ENCODE data around the gene ATP6V1G2.
"Not testable (repeated sequence)": the region's sequence is repeated elsewhere in the genome, so short reads cannot be mapped to it uniquely, and the experiment has no call there.

ATP6V1G2 gene

DNA sequence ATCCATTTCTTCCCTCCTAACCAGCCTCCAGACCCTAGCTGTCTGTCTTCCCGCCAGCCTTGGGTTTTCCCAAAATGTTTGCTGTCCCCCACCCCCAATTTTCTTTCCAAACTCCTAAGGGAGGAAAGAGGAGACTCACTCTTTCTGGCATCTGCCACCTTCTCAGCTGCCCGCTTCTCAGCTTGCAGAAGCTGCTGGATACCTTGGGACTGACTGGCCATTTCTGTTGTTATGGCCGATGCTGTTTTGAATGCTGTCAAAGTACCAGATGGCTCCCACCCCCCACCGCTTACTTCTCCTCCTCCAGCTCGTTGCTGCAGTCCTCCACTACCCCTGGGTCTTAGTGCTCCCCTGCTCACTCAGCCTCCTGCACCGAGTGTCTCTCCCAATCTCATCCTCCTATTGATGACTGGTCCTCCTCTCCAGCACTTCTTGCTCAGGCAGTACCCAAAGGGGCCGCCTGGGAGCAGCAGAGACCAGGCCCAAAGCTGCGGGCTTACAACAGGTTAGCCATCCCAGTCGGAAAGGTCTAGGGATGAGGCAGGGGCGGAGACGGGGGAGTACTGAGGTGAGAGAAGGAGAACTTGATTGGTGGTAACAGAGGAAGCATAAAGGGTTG is at the start of gene ATP6V1G2:
ATP6V1G2 (minus strand) TSS at position 270 of the 619 bp plus-strand sequence; CDS start at position 221, 49 bp downstream.
- DNase-seq: peak; percentile 84

DNA sequence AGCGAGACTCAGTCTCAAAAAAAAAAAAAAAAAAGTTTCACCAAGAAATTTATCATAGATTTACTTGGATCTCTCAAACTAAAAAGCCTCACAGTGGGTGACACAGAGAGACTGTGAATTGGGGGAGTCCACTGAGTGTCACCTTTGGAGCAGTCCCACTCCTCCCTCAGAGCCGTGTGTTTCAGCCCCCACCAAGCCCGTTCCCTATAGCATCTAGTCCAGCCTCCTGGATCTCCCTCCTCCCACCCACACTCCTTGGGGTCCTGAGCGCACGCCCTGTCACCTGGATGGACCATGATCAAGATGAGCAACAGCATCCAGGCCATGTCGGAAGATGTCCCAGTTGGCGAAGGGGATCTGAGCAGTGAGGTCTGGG is 46.0 kb upstream of the ATP6V1G2 start:
- no peak for DNase-seq

DNA sequence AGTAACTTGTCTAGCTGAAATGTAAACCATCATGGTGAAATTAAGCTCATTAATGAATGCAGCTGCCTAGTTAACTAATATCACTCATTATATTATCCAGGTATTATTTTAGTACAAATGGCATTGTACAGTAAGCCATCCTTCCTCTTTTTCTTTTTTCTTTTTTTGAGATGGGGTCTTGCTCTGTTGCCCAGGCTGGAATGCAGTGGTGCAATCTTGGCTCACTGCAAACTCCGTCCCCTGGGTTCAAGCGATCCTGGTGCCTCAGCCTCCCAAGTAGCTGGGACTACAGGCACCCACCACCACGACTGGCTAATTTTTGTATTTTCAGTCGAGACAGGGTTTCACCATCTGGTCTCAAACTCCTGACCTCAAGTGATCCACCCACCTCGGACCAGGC is 44.3 kb upstream of the ATP6V1G2 start:
- DNase-seq: not testable (repeated sequence)

- DNase-seq: no peak
These were observed 42.7 kb upstream of the ATP6V1G2 start for GRCh38 chr6:31588871-31589650.

DNA sequence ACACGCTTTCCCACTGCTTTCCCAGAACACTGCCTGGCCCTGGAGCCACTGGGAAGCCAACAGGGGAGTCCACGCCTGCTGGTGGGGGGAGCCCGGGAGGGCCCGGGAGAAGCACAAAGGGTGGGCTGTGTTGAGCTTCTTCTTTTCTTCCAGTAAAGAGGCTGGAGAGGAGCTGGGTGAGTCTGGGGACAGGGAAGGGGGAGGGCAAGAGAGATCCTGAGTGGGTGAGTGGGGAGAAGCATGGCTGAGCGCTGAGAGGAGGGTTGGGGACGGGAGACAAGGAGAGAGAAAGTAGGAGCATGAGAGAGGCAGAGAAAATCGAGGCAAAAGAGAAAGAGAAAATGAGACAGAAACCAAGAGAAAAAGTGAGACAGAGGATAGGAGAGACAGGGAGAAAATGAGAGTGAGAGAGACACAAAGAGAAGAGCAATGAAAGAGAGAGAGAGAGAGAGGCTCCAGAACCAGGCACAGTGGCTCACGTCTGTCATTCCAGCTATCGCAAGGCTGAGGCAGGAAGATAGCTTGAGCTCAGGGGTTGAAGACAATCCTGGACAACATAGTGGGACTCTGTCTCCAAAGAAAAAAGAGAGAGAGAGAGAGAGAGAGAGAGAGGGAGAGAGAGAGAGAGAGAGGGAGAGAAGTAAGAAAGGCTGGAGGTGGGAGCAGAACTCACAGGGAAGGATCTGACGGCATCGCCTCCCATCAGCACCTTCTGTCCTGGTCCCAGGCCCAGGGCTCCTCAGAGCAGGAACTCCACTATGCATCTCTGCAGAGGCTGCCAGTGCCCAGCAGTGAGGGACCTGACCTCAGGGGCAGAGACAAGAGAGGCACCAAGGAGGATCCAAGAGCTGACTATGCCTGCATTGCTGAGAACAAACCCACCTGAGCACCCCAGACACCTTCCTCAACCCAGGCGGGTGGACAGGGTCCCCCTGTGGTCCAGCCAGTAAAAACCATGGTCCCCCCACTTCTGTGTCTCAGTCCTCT is 41.7 kb upstream of the ATP6V1G2 start:
- no peak for DNase-seq

DNA sequence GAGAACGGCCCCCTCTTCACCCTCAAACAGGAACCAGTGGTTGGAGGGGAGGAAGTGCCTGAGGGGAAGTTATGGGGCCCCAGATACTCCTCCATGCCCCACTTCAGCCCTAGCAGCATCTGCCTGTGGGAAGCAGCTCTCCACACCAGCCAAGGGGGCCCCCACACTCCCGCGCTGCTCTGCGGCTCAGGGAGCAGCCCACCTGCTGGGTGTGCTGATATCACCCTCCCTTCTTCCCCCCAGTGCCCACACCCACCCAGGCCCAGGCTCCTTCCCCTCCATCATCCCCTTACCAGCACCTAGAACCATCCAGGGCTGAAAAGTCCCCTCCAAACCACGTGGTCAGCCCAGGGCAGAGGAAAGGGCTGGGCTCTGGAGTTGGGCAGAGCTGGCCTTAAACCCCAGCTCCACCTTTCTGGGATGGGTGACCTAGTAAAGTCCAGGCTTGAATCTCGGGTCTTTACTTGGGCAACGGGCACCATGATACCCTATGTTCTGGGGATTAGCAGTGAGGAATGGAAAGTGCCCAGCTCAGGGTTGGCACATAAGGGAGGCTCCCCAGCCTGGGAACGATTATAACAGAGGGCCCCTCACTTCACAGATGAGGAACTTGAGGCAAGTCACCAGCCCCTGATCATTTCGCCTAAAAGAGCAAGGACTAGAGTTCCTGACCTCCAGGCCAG is 40.3 kb upstream of the ATP6V1G2 start:
- DNase-seq: no peak

DNA sequence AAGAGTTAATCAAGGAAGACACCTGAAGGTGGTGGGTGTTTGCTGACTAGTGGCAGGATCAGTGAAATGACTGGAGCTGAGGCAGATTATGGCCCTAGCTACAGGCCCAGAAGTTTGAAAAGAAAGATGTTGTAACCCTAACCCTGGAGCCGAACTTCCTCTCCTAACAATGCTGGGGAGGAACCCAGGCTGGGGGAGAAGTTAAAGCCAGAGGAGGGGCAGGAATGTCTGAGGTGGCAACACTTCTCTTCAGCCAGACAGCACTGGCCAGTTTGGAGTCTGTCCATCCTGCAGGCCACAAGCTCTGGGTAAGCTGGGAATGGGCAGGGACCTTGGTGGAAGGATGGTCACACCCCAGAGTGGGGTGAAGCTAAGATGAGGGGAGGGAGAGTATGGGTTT is 39.6 kb upstream of the ATP6V1G2 start, which contains the start of gene LST1:
LST1 (plus strand) TSS at position 270 of the 400 bp plus-strand sequence. CDS start 1,023 bp downstream, outside the sequence.
- DNase-seq: no peak

DNA sequence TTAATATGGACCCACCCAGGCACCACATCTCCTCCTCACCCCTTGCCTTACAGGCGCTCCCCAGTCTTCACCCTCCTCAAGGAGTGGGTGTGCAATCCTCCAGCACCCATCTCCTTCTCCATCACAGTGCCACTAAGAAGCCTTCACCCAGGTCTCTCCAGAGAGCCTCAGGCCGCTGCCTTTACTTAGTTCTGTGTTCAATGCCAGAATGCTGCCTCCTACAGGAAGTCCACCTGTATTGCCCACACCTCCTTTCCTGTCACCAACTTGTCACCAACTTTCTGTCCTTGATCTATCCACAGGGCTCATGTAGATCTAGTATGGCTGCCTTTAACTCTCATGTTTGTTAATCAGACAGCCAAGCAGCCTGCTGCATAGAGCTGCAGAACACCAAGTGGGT is 39.1 kb upstream of the ATP6V1G2 start:
- DNase-seq: no peak

GRCh38 chr6:31582230-31582643 is 35.8 kb upstream of the ATP6V1G2 start, which contains the start of gene LTB:
LTB (minus strand) TSS chr6:31582424; CDS start chr6:31582417, 7 bp downstream.
- no peak for DNase-seq

GRCh38 chr6:31581434-31582229 is 35.2 kb upstream of the ATP6V1G2 start:
- no peak for DNase-seq

- DNase-seq: peak; percentile 69
These were observed 34.5 kb upstream of the ATP6V1G2 start for GRCh38 chr6:31580807-31581433.

DNA sequence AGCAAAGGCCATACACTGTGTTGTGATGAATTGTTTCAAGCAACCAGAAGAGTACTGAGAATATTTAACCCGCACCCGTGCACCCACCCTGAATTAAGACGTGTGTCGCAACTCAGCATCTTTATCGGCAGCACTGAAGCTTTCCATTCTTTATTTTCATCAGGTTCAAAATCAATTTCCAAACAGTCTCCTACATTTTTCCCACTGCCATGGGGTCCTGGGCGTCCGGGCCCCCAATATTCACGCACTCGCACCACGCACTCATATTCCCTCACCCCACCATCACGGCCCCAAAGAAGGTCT is 34.0 kb upstream of the ATP6V1G2 start:
- no peak for DNase-seq

- no peak for DNase-seq
These were observed 33.4 kb upstream of the ATP6V1G2 start for GRCh38 chr6:31579546-31580437.

DNA sequence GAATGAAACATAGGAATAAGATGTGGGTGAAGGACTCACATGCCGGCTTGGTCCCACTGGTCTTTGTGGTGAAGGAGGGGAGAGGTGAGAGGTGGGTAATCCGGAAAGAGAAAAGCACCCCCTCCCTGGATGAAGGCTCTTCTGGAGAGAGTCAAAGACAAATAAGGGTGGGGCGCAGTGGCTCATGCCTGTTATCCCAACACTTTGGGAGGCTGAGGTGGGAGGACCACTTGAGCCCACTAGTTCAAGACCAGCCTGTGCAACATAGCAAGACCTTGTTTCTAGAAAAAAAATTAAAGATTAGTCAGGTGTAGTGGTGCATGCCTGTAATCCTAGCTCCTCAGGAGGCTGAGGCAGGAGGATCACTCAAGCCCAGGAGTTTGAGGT is 32.7 kb upstream of the ATP6V1G2 start:
- no peak for DNase-seq

DNA sequence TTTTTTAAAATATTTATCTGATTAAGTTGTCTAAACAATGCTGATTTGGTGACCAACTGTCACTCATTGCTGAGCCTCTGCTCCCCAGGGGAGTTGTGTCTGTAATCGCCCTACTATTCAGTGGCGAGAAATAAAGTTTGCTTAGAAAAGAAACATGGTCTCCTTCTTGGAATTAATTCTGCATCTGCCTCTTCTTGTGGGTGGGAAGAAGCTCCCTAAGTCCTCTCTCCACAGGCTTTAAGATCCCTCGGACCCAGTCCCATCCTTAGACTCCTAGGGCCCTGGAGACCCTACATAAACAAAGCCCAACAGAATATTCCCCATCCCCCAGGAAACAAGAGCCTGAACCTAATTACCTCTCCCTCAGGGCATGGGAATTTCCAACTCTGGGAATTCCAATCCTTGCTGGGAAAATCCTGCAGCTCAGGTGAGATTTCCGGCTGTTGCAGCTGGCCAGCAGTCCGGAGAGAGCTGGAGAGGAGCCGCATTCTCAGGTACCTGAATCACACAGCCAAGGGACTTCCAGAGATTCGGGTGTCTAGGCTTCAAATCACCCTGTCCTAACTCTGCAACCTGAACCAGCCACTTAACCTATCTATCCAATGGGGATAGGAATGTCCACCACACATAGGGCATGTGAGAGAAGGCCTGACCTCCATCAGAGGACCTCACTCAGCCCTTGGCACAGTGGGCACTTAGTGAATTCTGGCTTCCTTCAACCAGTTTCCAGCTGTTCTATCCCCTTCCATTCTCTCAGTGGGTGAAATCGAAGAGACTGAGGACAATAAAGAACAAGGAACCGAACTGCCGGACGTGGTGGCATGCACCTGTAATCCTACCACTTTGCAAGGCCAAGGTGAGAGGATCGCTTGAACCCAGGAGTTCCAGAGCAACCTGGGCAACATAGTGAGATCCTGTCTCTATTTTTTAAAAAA is 32.0 kb upstream of the ATP6V1G2 start:
- no peak for DNase-seq

GRCh38 chr6:31577579-31577966 is 31.2 kb upstream of the ATP6V1G2 start:
- DNase-seq: no peak

GRCh38 chr6:31576897-31577578 is 30.6 kb upstream of the ATP6V1G2 start:
- no peak for DNase-seq

DNA sequence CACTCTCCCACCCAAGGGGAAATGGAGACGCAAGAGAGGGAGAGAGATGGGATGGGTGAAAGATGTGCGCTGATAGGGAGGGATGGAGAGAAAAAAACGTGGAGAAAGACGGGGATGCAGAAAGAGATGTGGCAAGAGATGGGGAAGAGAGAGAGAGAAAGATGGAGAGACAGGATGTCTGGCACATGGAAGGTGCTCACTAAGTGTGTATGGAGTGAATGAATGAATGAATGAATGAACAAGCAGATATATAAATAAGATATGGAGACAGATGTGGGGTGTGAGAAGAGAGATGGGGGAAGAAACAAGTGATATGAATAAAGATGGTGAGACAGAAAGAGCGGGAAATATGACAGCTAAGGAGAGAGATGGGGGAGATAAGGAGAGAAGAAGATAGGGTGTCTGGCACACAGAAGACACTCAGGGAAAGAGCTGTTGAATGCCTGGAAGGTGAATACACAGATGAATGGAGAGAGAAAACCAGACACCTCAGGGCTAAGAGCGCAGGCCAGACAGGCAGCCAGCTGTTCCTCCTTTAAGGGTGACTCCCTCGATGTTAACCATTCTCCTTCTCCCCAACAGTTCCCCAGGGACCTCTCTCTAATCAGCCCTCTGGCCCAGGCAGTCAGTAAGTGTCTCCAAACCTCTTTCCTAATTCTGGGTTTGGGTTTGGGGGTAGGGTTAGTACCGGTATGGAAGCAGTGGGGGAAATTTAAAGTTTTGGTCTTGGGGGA is 29.7 kb upstream of the ATP6V1G2 start:
- no peak for DNase-seq
